ENCODE data around the gene COL24A1.

- TF ChIP-seq CTCF (IDR thresholded peaks at IDR 0.05; ENCODE audit: low read depth, low read length, poor library complexity, severe bottlenecking) (peak; percentile 58), EZH2phosphoT487 (IDR thresholded peaks at IDR 0.05; ENCODE audit: borderline replicate concordance, low read length) (no peak)
Observed at GRCh38 chr1:85894651-85895050, 261.9 kb downstream of the COL24A1 start.

Data from DOHH2 (cell line).